ENCODE data around the gene FOS. TPM values are rescaled to one million over a fixed set of nuclear protein-coding genes. Genes with fewer than 3 reads are reported as not detected.

Gene FOS
- polyA plus RNA-seq, 1 experiment: 84.1 TPM

GRCh38 chr14:75246546-75247285, 31.9 kb upstream of the FOS start:
- no peak for DNase-seq (ENCODE audit: low read depth)

DNA sequence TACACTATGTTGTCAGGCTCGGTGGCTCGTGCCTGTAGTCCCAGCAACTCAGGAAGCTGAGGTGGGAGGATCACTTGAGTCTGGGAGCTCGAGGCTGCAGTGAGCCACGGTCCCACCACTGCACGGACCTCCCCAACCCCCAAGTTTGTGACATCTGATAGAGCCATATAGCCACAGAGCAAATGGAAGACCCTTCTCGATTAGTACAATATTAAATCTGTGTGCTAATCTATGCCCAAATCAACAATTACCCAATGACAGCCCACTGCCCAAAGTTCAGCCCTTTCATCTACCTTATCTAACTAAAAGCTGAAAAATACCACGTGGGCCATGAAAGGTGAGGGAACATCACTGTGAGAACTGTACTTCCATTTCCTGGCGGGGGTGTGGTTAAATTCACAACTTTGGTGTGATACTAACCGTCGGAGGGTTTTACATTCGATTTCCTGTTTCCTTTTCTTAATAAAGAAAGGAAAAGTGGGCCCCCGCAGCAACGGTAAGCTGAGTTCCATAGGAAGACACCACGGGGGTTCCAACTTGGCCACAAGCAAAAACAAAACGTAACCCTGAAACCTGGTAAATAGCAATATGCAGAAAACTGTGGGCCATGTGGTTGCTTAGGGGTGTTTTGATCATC, 31.2 kb upstream of the FOS start:
- TF ChIP-seq CTCF (IDR thresholded peaks at IDR 0.05; ENCODE audit: insufficient read depth, low read depth, low read length): no peak
- ChIA-PET CTCF (interaction anchor here (0.6 to 1.5 kb wide), 2 partner anchors 116 to 243 kb away, joined by 3 read pairs; no protein-coding TSS in a partner anchor), POLR2A (no interaction called here)
- no peak for DNase-seq (ENCODE audit: low read depth)
- H3K36me3 ChIP-seq (ENCODE audit: control insufficient read depth, insufficient read depth, low read length): no peaks in the 10 kb centered on the region
- no peak overlapping the region for H3K4me3 ChIP-seq (ENCODE audit: low read depth, low read length)
- no peaks in the 10 kb centered on the region; the same call in none of the 2 replicates for H3K27me3 ChIP-seq (ENCODE audit: control insufficient read depth, insufficient read depth, low read length)

More at GRCh38 chr14:75246546-75247285, 31.9 kb upstream of the FOS start:
- H3K36me3 ChIP-seq (ENCODE audit: control insufficient read depth, insufficient read depth, low read length): no peaks in the 10 kb centered on the region
- H3K27me3 ChIP-seq (ENCODE audit: control insufficient read depth, insufficient read depth, low read length): no peaks in the 10 kb centered on the region; the same call in none of the 2 replicates
- CTCF ChIA-PET: interaction anchor here (0.6 kb wide), 1 partner anchor 244 kb away, joined by 3 read pairs; no protein-coding TSS in a partner anchor
- no peak overlapping the region for H3K4me3 ChIP-seq (ENCODE audit: low read depth, low read length)
- POLR2A ChIA-PET: no interaction called here
- TF ChIP-seq CTCF (IDR thresholded peaks at IDR 0.05; ENCODE audit: insufficient read depth, low read depth, low read length): no peak

- Histone ChIP-seq H3K27me3 (ENCODE audit: control insufficient read depth, insufficient read depth, low read length) (no peaks in the 10 kb centered on the region; the same call in none of the 2 replicates), H3K4me3 (ENCODE audit: low read depth, low read length) (no peak overlapping the region), H3K36me3 (ENCODE audit: control insufficient read depth, insufficient read depth, low read length) (no peaks in the 10 kb centered on the region)
- POLR2A ChIA-PET: no interaction called here
- no peak for DNase-seq (ENCODE audit: low read depth)
- TF ChIP-seq CTCF (IDR thresholded peaks at IDR 0.05; ENCODE audit: insufficient read depth, low read depth, low read length): no peak
- CTCF ChIA-PET: interaction anchor here (1.5 kb wide), 1 partner anchor 116 kb away, joined by 3 read pairs; no protein-coding TSS in a partner anchor
These were observed 30.7 kb upstream of the FOS start for GRCh38 chr14:75247939-75248338.

DNA sequence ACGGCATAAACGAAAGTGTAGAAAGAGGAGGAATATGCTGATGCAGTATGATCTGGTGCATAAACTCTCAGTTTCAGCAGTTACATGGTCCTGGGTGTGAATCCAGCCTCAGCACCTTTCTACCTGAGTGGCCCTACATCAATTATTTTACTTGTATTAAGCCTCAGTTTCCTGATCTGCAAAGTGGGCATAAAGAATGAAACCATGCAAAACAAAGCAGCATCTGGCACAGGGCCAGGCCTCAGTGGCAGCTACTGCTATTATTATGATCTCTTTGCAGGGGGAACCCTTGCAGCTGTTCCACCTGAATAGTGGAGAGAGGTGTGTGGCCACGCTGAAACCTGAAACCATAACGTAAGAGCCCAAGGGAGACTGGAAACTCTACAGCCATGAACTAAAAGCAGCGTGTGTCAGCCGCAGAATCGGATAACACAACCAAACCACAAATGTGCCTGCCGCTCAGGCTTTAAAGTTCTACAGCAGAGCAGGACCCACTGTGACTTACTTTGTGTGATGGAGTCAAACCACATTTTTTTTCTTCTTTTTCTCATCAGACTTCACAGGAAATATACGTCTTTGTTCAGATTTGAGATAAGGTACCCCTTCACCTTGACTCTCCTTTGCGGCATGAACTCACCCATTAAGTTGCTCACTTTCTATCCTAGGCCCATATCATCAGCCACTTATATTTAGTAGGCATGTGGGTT, 29.2 kb upstream of the FOS start:
- TF ChIP-seq CTCF (IDR thresholded peaks at IDR 0.05; ENCODE audit: insufficient read depth, low read depth, low read length): no peak
- DNase-seq (ENCODE audit: low read depth): no peak
- no peaks in the 10 kb centered on the region for H3K36me3 ChIP-seq (ENCODE audit: control insufficient read depth, insufficient read depth, low read length)
- no peak overlapping the region for H3K4me3 ChIP-seq (ENCODE audit: low read depth, low read length)
- POLR2A ChIA-PET: interaction anchor here (0.6 kb wide), 1 partner anchor 965 kb away, joined by 3 read pairs; no protein-coding TSS in a partner anchor
- CTCF ChIA-PET: interaction anchor here (0.6 to 1.5 kb wide), 3 partner anchors 46 to 118 kb away, joined by 3 to 4 read pairs (median 3); no protein-coding TSS in a partner anchor
- H3K27me3 ChIP-seq (ENCODE audit: control insufficient read depth, insufficient read depth, low read length): no peaks in the 10 kb centered on the region; the same call in none of the 2 replicates
